Naive thymus-derived CD4-positive, alpha-beta T cell (primary cell): ENCODE data around the gene NR0B2. TPM values are rescaled to one million over a fixed set of nuclear protein-coding genes. Genes with fewer than 3 reads are reported as not detected.
"Not testable (repeated sequence)": the region's sequence is repeated elsewhere in the genome, so short reads cannot be mapped to it uniquely, and the experiment has no call there.

Experiments
- ATAC-seq: fragments of 150-1000 bp; cut with Tn5 transposase; 2 replicates; pipeline ENCODE4 v1.10.0; 2021; ENCODE audit warnings: mild to moderate bottlenecking, moderate library complexity
- CTCF ChIA-PET: fragments of 350-600 bp; sonication (Branson Sonifier 250); formaldehyde crosslinking; loops from one replicate; lab custom pipeline; 2021; ENCODE audit warnings: antibody characterized with exemption; lab: Charles Lee
- POLR2A ChIA-PET: fragments of 350-600 bp; sonication (Branson Sonifier 250); formaldehyde crosslinking; loops from one replicate; lab custom pipeline; 2021; ENCODE audit warnings: antibody characterized with exemption, inconsistent platforms; lab: Charles Lee
- DNase-seq, 9 donors: peaks; one replicate each; pipeline versions ENCODE4 v3.0.0 to v3.0.0-alpha.2; 2020 to 2022; ENCODE audit warnings: mixed read lengths in 1 of 9
- H3K27ac ChIP-seq: one replicate; pipeline ENCODE4 v1.7.0; 2013; ENCODE audit warnings: mild to moderate bottlenecking, low read depth, low read length, moderate library complexity
- H3K27me3 ChIP-seq, 2 donors: one replicate each; pipeline ENCODE4 v1.7.0; 2013; ENCODE audit warnings: low read length in 2 of 2, mild to moderate bottlenecking in 2 of 2, moderate library complexity in 2 of 2; ENCODE audit not compliant: control insufficient read depth in 2 of 2, insufficient read depth in 2 of 2
- H3K36me3 ChIP-seq, 3 experiments: 1 replicate in 2 of 3; 2 replicates in 1 of 3; pipeline ENCODE4 v1.7.0; 2013; ENCODE audit warnings: low read length in 3 of 3, mild to moderate bottlenecking in 3 of 3, moderate library complexity in 1 of 3; ENCODE audit not compliant: insufficient read depth in 3 of 3, control insufficient read depth in 2 of 3
- H3K4me1 ChIP-seq, 2 donors: one replicate each; pipeline ENCODE4 v1.7.0; 2013; ENCODE audit warnings: low read length in 2 of 2, mild to moderate bottlenecking in 2 of 2, moderate library complexity in 1 of 2; ENCODE audit not compliant: control insufficient read depth in 2 of 2, insufficient read depth in 2 of 2
- H3K4me3 ChIP-seq: 2 replicates; pipeline ENCODE4 v1.7.0; 2013; ENCODE audit warnings: mild to moderate bottlenecking, low read length
- H3K9me3 ChIP-seq, 3 experiments: 1 replicate in 2 of 3; 2 replicates in 1 of 3; pipeline ENCODE4 v1.7.0; 2013; ENCODE audit warnings: low read length in 3 of 3; ENCODE audit not compliant: control insufficient read depth in 2 of 3
- H3K27ac Mint-ChIP-seq, 9 donors: one replicate each; pipeline ENCODE4 v1.8.0; 2020 to 2022; ENCODE audit warnings: mixed read lengths in 9 of 9, mild to moderate bottlenecking in 8 of 9, moderate library complexity in 5 of 9, inconsistent platforms in 2 of 9
- H3K27me3 Mint-ChIP-seq, 5 donors: one replicate each; pipeline ENCODE4 v1.8.0; 2021 to 2022; ENCODE audit warnings: mixed read lengths in 5 of 5, mild to moderate bottlenecking in 1 of 5
- H3K36me3 Mint-ChIP-seq, 5 donors: one replicate each; pipeline ENCODE4 v1.8.0; 2020 to 2022; ENCODE audit warnings: mixed read lengths in 5 of 5, mild to moderate bottlenecking in 3 of 5, inconsistent platforms in 1 of 5
- H3K4me1 Mint-ChIP-seq, 7 donors: one replicate each; pipeline ENCODE4 v1.8.0; 2020 to 2022; ENCODE audit warnings: mixed read lengths in 7 of 7, mild to moderate bottlenecking in 3 of 7, inconsistent platforms in 1 of 7
- H3K4me3 Mint-ChIP-seq, 10 donors: one replicate each; pipeline ENCODE4 v1.8.0; 2020 to 2022; ENCODE audit warnings: mild to moderate bottlenecking in 10 of 10, mixed read lengths in 10 of 10, moderate library complexity in 6 of 10, inconsistent platforms in 2 of 10
- H3K9me3 Mint-ChIP-seq, 11 donors: one replicate each; pipeline ENCODE4 v1.8.0; 2020 to 2022; ENCODE audit warnings: mixed read lengths in 11 of 11, mild to moderate bottlenecking in 4 of 11, inconsistent platforms in 1 of 11, moderate library complexity in 1 of 11
- intact Hi-C, 2 donors: fragments of 100-400 bp; cut with micrococcal nuclease; formaldehyde crosslinking; loops; one replicate each; pipeline ENCODE4 v1.15.1; 2023
- polyA plus RNA-seq, 2 donors: library from polyadenylated mRNA; unstranded; fragments of 300-500 nt; fragmentation: Illumina TruSeq; gene quantifications; one replicate each; pipeline ENCODE4 v1.2.3, GENCODE V29; 2021
- total RNA-seq, 6 experiments: library from RNA in 5 of 6; stranded (reverse) in 5 of 6; gene quantifications; 1 replicate in 5 of 6; 2 replicates in 1 of 6; pipeline ENCODE4 v1.2.3 and lab custom pipeline; 2021 to 2026

The NR0B2 gene
- total and polyA plus RNA-seq, 7 experiments from 2014 or later, result not detected

DNA sequence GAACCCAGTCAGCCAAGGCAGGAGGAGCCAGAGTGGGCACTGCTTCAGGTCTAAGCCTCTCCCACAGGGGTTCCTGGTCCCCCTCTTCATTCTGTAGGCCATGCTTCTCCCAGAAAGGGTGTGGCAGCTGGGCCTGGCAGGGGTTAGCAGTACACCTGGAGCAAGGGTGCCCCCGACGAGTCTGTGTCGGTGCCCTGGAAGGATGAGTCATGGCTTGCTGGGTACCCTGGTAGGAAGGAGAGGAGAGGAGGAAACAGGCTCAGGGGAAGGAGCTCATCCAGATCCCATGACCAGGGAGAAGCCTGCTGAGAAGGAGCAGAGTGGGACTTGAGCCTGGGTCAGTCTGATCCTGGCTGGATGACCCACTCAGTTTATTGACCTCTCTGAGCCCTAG is 36.1 kb upstream of the NR0B2 start:
- ATAC-seq, result no peak
- intact Hi-C loops, result no loop called here
- no peak for DNase-seq
- H3K9me3 ChIP-seq, result no peaks in the 10 kb centered on the region
- no peak overlapping the region for H3K27ac ChIP-seq
- POLR2A ChIA-PET, result no interaction called here
- Mint-ChIP-seq H3K4me1 (peaks cover 0 to 2% (median 0%) of the 10 kb centered on the region in 7 donors), H3K9me3 (no peaks in the 10 kb centered on the region), H3K27me3 (peaks cover 0 to 4% (median 0%) of the 10 kb centered on the region in 5 donors), H3K27ac (no peak overlapping the region), H3K36me3 (peaks cover 12 to 26% (median 23%) of the 10 kb centered on the region in 5 donors), H3K4me3 (no peak overlapping the region)
- H3K27me3 ChIP-seq, result no peaks in the 10 kb centered on the region
- CTCF ChIA-PET, result no interaction called here
- H3K4me1 ChIP-seq, result no peaks in the 10 kb centered on the region
- H3K36me3 ChIP-seq, result peaks cover 0 to 35% (median 5%) of the 10 kb centered on the region in 3 experiments
- H3K4me3 ChIP-seq, result no peak overlapping the region

DNA sequence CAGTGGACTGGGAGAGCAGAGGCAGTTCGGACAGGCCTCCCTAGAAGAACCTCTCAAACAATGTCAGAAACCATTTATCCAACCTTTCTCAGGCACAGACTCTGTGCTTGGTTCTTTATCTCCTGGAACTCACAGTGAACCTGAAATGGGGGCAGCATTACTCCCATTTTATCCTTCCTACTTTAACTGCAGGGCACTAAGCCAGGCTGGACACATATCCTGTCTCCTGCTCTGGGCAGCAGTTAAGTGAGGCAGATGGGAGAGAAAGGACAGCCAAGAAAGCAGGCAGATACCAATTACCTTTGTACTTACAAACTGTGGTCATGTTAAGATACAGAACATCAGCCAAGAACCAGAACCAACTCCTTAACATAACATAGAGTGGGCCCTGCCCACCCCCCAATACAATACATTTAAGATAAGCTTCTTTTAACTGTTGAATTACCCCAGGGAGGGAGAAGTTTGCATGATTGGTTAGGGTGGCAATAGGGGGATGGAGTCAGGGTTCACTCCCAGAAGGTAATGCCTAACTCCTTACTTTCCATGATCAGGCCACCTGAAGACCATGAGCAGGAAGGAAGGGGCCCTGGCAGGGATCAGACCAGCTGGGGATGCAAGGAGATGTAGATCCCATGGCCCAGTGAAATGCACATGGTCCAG is 35.6 kb upstream of the NR0B2 start:
- Mint-ChIP-seq H3K9me3 (no peaks in the 10 kb centered on the region), H3K4me3 (no peak overlapping the region), H3K36me3 (peaks cover 13 to 28% (median 24%) of the 10 kb centered on the region in 5 donors), H3K27ac (no peak overlapping the region), H3K27me3 (peaks cover 0 to 4% (median 0%) of the 10 kb centered on the region in 5 donors), H3K4me1 (peaks cover 0 to 2% (median 0%) of the 10 kb centered on the region in 7 donors)
- intact Hi-C loops, result no loop called here
- POLR2A ChIA-PET, result no interaction called here
- ATAC-seq (no peak), DNase-seq (no peak)
- Histone ChIP-seq H3K4me3 (no peak overlapping the region), H3K9me3 (no peaks in the 10 kb centered on the region), H3K36me3 (peaks cover 0 to 37% (median 5%) of the 10 kb centered on the region in 3 experiments), H3K27me3 (no peaks in the 10 kb centered on the region), H3K4me1 (no peaks in the 10 kb centered on the region), H3K27ac (no peak overlapping the region)
- CTCF ChIA-PET, result no interaction called here

DNA sequence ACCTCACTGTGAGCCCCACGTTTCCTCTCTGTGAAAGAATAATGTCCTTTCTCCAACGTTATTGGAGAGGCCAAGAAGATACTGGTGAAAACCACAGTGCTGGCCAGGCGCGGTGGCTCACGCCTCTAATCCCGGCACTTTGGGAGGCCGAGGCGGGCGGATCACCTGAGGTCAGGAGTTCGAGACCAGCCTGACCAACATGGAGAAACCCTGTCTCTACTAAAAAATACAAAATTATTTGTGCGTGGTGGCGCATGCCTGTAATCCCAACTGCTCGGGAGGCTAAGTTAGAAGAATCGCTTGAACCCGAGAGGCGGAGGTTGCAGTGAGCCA is 34.9 kb upstream of the NR0B2 start:
- H3K27ac ChIP-seq, H3K4me3 ChIP-seq, H3K27me3 ChIP-seq, H3K4me1 ChIP-seq, H3K27me3 Mint-ChIP-seq, CTCF ChIA-PET, DNase-seq, ATAC-seq, intact Hi-C loops, H3K4me3 Mint-ChIP-seq, H3K4me1 Mint-ChIP-seq, H3K9me3 ChIP-seq, H3K9me3 Mint-ChIP-seq: not testable (repeated sequence)
- Mint-ChIP-seq H3K36me3 (peaks cover 13 to 25% (median 20%) of the 10 kb centered on the region in 5 donors), H3K27ac (peak overlapping the region in 1 of 9 donors; percentile 38)
- POLR2A ChIA-PET, result interaction anchor here (0.7 kb wide), 1 partner anchor 148 kb away, joined by 3 read pairs; no protein-coding TSS in a partner anchor
- peaks cover 0 to 43% (median 5%) of the 10 kb centered on the region in 3 experiments for H3K36me3 ChIP-seq

DNA sequence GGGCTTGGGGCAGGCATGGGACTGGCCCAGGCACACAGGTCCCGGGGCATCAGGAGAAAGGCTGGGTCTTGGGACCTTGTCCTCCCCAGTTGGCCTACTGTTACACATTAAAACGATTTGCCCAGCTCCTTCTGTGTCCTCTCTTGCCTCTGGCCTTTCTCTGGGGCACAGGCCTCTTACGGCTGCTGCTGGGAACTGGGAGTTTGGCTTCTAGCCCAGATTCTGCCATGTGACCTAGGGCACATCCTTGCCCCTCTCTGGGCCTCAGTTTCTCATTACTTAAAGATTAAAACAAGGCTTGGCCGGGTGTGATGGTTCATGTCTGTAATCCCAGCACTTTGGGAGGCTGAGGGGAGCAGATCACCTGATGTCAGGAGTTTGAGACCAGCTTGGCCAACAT is 32.5 kb upstream of the NR0B2 start:
- Mint-ChIP-seq H3K9me3 (no peaks in the 10 kb centered on the region), H3K27me3 (no peaks in the 10 kb centered on the region), H3K27ac (no peak overlapping the region), H3K36me3 (peaks cover 16 to 27% (median 22%) of the 10 kb centered on the region in 5 donors), H3K4me1 (no peaks in the 10 kb centered on the region), H3K4me3 (no peak overlapping the region)
- Histone ChIP-seq H3K4me3 (no peak overlapping the region), H3K9me3 (no peaks in the 10 kb centered on the region), H3K27ac (no peak overlapping the region), H3K4me1 (no peaks in the 10 kb centered on the region), H3K27me3 (no peaks in the 10 kb centered on the region), H3K36me3 (peaks cover 5 to 62% (median 15%) of the 10 kb centered on the region in 3 experiments)
- ATAC-seq (no peak), DNase-seq (no peak)
- ChIA-PET CTCF (interaction anchor here (0.6 to 0.7 kb wide), 2 partner anchors 753 to 1347 kb away, joined by 3 to 4 read pairs; no protein-coding TSS in a partner anchor), POLR2A (no interaction called here)
- intact Hi-C loops, result no loop called here

DNA sequence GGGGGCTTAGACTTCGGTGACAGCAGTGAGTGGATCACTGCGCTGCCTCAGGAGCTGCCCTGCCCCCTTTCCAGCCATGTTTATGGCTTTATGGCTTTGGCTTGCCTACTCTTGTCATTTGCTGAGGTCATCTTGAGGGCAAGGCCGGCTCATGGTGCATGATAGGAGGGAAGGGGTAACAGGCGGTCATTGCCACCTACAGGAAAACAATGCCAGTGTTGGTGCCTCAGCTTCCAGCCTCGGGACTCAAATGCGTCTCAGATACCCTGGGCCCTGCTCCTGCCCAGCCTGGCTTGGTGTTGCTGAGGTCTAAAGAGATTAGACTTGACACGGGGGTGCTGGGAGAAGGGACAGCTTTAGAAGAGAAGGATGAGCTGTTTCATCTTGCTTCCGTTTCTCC is 32.0 kb upstream of the NR0B2 start:
- H3K9me3 Mint-ChIP-seq, result no peaks in the 10 kb centered on the region
- H3K27me3 ChIP-seq, result no peaks in the 10 kb centered on the region
- no peaks in the 10 kb centered on the region for H3K4me1 ChIP-seq
- H3K36me3 ChIP-seq, result peaks cover 5 to 59% (median 15%) of the 10 kb centered on the region in 3 experiments
- no peak overlapping the region for H3K4me3 Mint-ChIP-seq
- intact Hi-C loops, result no loop called here
- H3K4me3 ChIP-seq, result no peak overlapping the region
- H3K9me3 ChIP-seq, result no peaks in the 10 kb centered on the region
- H3K27me3 Mint-ChIP-seq, result no peaks in the 10 kb centered on the region
- H3K36me3 Mint-ChIP-seq, result peaks cover 16 to 24% (median 22%) of the 10 kb centered on the region in 5 donors
- ATAC-seq (no peak), DNase-seq (no peak)
- CTCF ChIA-PET, result no interaction called here
- H3K4me1 Mint-ChIP-seq, result no peaks in the 10 kb centered on the region
- POLR2A ChIA-PET, result no interaction called here
- no peak overlapping the region for H3K27ac Mint-ChIP-seq
- no peak overlapping the region for H3K27ac ChIP-seq

DNA sequence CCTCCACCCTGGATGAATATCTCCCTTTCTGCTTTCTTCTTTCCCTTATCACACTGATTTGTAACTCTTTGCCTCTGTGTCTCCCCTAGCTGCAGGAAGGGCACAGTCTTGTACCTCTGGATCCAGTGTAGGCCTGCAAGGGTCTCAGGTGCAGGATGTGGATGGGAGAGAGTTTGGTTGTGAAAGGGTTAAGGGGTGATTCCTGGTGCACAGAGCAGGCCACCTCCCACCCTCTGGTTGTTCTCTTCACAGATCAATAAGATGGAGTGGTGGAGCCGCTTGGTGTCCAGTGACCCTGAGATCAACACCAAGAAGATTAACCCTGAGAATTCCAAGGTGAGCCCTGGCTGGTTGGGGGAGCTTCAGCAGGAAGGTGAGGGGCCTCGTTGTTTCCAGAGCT is 31.4 kb upstream of the NR0B2 start:
- no peaks in the 10 kb centered on the region for H3K27me3 ChIP-seq
- no peak for ATAC-seq
- H3K4me3 ChIP-seq, result no peak overlapping the region
- no peak for DNase-seq
- ChIA-PET CTCF (no interaction called here), POLR2A (interaction anchor here (0.5 to 0.6 kb wide), 2 partner anchors 10 to 1990 kb away, joined by 3 to 4 read pairs; no protein-coding TSS in a partner anchor)
- peak overlapping the region in 1 of 9 donors; percentile 26 for H3K27ac Mint-ChIP-seq
- H3K27ac ChIP-seq, result no peak overlapping the region
- H3K4me1 ChIP-seq, result no peaks in the 10 kb centered on the region
- no peaks in the 10 kb centered on the region for H3K9me3 ChIP-seq
- H3K4me3 Mint-ChIP-seq, result no peak overlapping the region
- intact Hi-C loops, result no loop called here
- H3K27me3 Mint-ChIP-seq, result no peaks in the 10 kb centered on the region
- H3K36me3 ChIP-seq, result peaks cover 5 to 59% (median 15%) of the 10 kb centered on the region in 3 experiments
- no peaks in the 10 kb centered on the region for H3K9me3 Mint-ChIP-seq
- no peaks in the 10 kb centered on the region for H3K4me1 Mint-ChIP-seq
- peaks cover 16 to 22% (median 19%) of the 10 kb centered on the region in 5 donors for H3K36me3 Mint-ChIP-seq

DNA sequence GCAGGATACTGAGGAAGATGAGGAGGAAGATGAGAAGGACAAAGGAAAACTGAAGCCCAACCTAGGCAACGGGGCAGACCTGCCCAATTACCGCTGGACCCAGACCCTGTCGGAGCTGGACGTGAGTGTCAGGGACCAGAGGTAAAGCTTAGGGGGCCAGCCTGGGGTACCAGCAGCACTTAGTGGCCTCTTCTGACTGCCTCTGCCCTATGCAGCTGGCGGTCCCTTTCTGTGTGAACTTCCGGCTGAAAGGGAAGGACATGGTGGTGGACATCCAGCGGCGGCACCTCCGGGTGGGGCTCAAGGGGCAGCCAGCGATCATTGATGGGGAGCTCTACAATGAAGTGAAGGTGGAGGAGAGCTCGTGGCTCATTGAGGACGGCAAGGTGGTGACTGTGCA is 28.9 kb upstream of the NR0B2 start:
- Mint-ChIP-seq H3K9me3 (no peaks in the 10 kb centered on the region), H3K36me3 (peaks cover 16 to 22% (median 19%) of the 10 kb centered on the region in 5 donors), H3K4me1 (peaks cover 0 to 5% (median 0%) of the 10 kb centered on the region in 7 donors), H3K27ac (peak overlapping the region in 1 of 9 donors; percentile 38), H3K27me3 (no peaks in the 10 kb centered on the region), H3K4me3 (no peak overlapping the region)
- CTCF ChIA-PET, result interaction anchor here (0.5 kb wide), 1 partner anchor 1428 kb away, joined by 3 read pairs; no protein-coding TSS in a partner anchor
- intact Hi-C loops, result no loop called here
- ATAC-seq (no peak), DNase-seq (no peak)
- H3K9me3 ChIP-seq, result no peaks in the 10 kb centered on the region
- H3K4me1 ChIP-seq, result no peaks in the 10 kb centered on the region
- POLR2A ChIA-PET, result no interaction called here
- H3K4me3 ChIP-seq, result no peak overlapping the region
- no peak overlapping the region for H3K27ac ChIP-seq
- no peaks in the 10 kb centered on the region for H3K27me3 ChIP-seq
- peaks cover 5 to 70% (median 15%) of the 10 kb centered on the region in 3 experiments for H3K36me3 ChIP-seq
